IMR-90 (cell line): ENCODE data around the gene PEX11A. TPM values are rescaled to one million over a fixed set of nuclear protein-coding genes. Genes with fewer than 3 reads are reported as not detected.
A peak's percentile ranks its signal among the peaks of the same experiment; 100 is the strongest.

ENCODE experiments used
- ATAC-seq: fragments of 200-7000 bp; cut with Tn5 transposase; 2 replicates; pipeline ENCODE4 v1.9.1; 2020; ENCODE audit warnings: low read depth, mild to moderate bottlenecking, moderate library complexity
- BruUV-seq: library from RNA; stranded (reverse); fragments of 400-500 nt; replicated peaks from 2 replicates; lab custom pipeline; 2021; lab: Mats Ljungman, UMichigan
- CTCF ChIA-PET: fragments of 300-600 bp; formaldehyde crosslinking; extraction: SDS; loops from one replicate; lab custom pipeline; 2021; ENCODE audit warnings: antibody characterized with exemption; lab: Yijun Ruan, JAX
- POLR2A ChIA-PET: fragments of 300-600 bp; sonication (Branson Sonifier 250); formaldehyde crosslinking; loops from one replicate; lab custom pipeline; 2022; ENCODE audit warnings: antibody characterized with exemption; ENCODE audit not compliant: unreplicated experiment; lab: Charles Lee
- DNase-seq: peaks from one replicate; pipeline ENCODE4 v3.0.0; 2013
- H2AFZ ChIP-seq: replicated peaks from 2 replicates; pipeline ENCODE3; 2013; ENCODE audit warnings: low read length, mild to moderate bottlenecking; ENCODE audit not compliant: poor library complexity
- H2AK5ac ChIP-seq: 2 replicates; pipeline ENCODE4 v1.6.1; 2013; ENCODE audit warnings: low read depth, low read length, inconsistent platforms
- H2AK9ac ChIP-seq: replicated peaks from 2 replicates; pipeline ENCODE3; 2013; ENCODE audit warnings: mild to moderate bottlenecking, low read depth, low read length, moderate library complexity; ENCODE audit not compliant: poor library complexity
- H2BK120ac ChIP-seq: 2 replicates; pipeline ENCODE4 v1.6.1; 2013; ENCODE audit warnings: low read depth, low read length, inconsistent platforms
- H2BK15ac ChIP-seq: 3 replicates; pipeline ENCODE4 v1.6.1; 2013; ENCODE audit warnings: low read depth, low read length, inconsistent platforms
- H2BK20ac ChIP-seq: 2 replicates; pipeline ENCODE4 v1.6.1; 2013; ENCODE audit warnings: low read depth, mild to moderate bottlenecking, inconsistent platforms, low read length, moderate library complexity
- H2BK5ac ChIP-seq: 2 replicates; pipeline ENCODE4 v1.6.1; 2013; ENCODE audit warnings: mild to moderate bottlenecking, low read depth, low read length, inconsistent platforms; ENCODE audit not compliant: poor library complexity, severe bottlenecking
- H3K14ac ChIP-seq: replicated peaks from 2 replicates; pipeline ENCODE4 v1.6.1; 2013; ENCODE audit warnings: low read depth, low read length, inconsistent platforms
- H3K18ac ChIP-seq: 2 replicates; pipeline ENCODE4 v1.6.1; 2013; ENCODE audit warnings: low read depth, low read length, control low read depth
- H3K23ac ChIP-seq: 2 replicates; pipeline ENCODE4 v1.6.1; 2013; ENCODE audit warnings: low read depth, low read length, inconsistent platforms
- H3K27ac ChIP-seq: 2 replicates; pipeline ENCODE4 v1.5.1; 2013; ENCODE audit warnings: mild to moderate bottlenecking, control low read depth, low read length; ENCODE audit not compliant: insufficient read depth
- H3K27me3 ChIP-seq: 2 replicates; pipeline ENCODE4 v1.6.1; 2013; ENCODE audit warnings: low read length; ENCODE audit not compliant: control insufficient read depth, insufficient read depth
- H3K36me3 ChIP-seq: 2 replicates; pipeline ENCODE4 v1.6.1; 2013; ENCODE audit warnings: low read length, mixed read lengths; ENCODE audit not compliant: control insufficient read depth, insufficient read depth
- H3K4ac ChIP-seq: 2 replicates; pipeline ENCODE4 v1.6.1; 2013; ENCODE audit warnings: low read depth, low read length, inconsistent platforms
- H3K4me1 ChIP-seq: 2 replicates; pipeline ENCODE4 v1.6.1; 2013; ENCODE audit warnings: low read length, mixed read lengths; ENCODE audit not compliant: control insufficient read depth, insufficient read depth
- H3K4me2 ChIP-seq: 2 replicates; pipeline ENCODE4 v1.6.1; 2013; ENCODE audit warnings: low read depth, mild to moderate bottlenecking, control low read depth, low read length, moderate library complexity
- H3K4me3 ChIP-seq: 2 replicates; pipeline ENCODE4 v1.5.1; 2013; ENCODE audit warnings: low read depth, mild to moderate bottlenecking, control low read depth, low read length, moderate library complexity; ENCODE audit not compliant: insufficient read depth
- H3K56ac ChIP-seq: 2 replicates; pipeline ENCODE4 v1.6.1; 2013; ENCODE audit warnings: low read length, inconsistent platforms; ENCODE audit not compliant: insufficient read depth; ENCODE audit errors: extremely low read depth
- H3K79me1 ChIP-seq, 2 experiments: 2 replicates each; pipeline ENCODE4 v1.6.1; 2013; ENCODE audit warnings: low read length in 2 of 2, inconsistent platforms in 1 of 2, low read depth in 1 of 2
- H3K9ac ChIP-seq: 2 replicates; pipeline ENCODE4 v1.6.1; 2013; ENCODE audit warnings: low read depth, low read length, control low read depth
- H3K9me1 ChIP-seq: 2 replicates; pipeline ENCODE4 v1.6.1; 2013; ENCODE audit warnings: low read length, inconsistent platforms; ENCODE audit not compliant: insufficient read depth
- H3K9me3 ChIP-seq: 2 replicates; pipeline ENCODE4 v1.6.1; 2013; ENCODE audit warnings: low read length; ENCODE audit not compliant: control insufficient read depth, insufficient read depth
- H4K20me1 ChIP-seq: 2 replicates; pipeline ENCODE4 v1.6.1; 2013; ENCODE audit warnings: low read length, inconsistent platforms; ENCODE audit not compliant: insufficient read depth
- H4K5ac ChIP-seq: 2 replicates; pipeline ENCODE4 v1.6.1; 2013; ENCODE audit warnings: mild to moderate bottlenecking, low read depth, low read length, control low read depth
- H4K8ac ChIP-seq, 2 experiments: 2 replicates each; pipeline ENCODE4 v1.6.1; 2013; ENCODE audit warnings: low read depth in 2 of 2, low read length in 2 of 2, control low read depth in 1 of 2, inconsistent platforms in 1 of 2
- H4K91ac ChIP-seq: 2 replicates; pipeline ENCODE4 v1.6.1; 2013; ENCODE audit warnings: low read depth, low read length, inconsistent platforms; ENCODE audit not compliant: insufficient read depth
- ELK1 ChIP-seq: fragments of 150-350 bp; IDR thresholded peaks from 2 replicates; pipeline ENCODE4 v1.6.1; 2016; ENCODE audit warnings: low read depth, mild to moderate bottlenecking, low read length, moderate library complexity, borderline replicate concordance
- MXI1 ChIP-seq: IDR thresholded peaks from 2 replicates; pipeline ENCODE4 v1.6.1; 2012; ENCODE audit warnings: low read depth, mild to moderate bottlenecking, low read length, moderate library complexity, borderline replicate concordance
- NFE2L2 ChIP-seq: fragments of 150-350 bp; IDR thresholded peaks from 2 replicates; pipeline ENCODE4 v1.6.1; 2016; ENCODE audit warnings: low read depth, mild to moderate bottlenecking, low read length
- POLR2A ChIP-seq: IDR thresholded peaks from 2 replicates; pipeline ENCODE4 v1.6.1; 2012; ENCODE audit warnings: mild to moderate bottlenecking, low read depth, low read length
- RAD21 ChIP-seq: IDR thresholded peaks from 2 replicates; pipeline ENCODE4 v1.6.1; 2012; ENCODE audit warnings: low read length, improper control_type of control experiment
- WGBS, 2 experiments: methylation state at CpG; one replicate each; pipeline versions ENCODE4 v1.1.5 to v1.1.7; 2013; ENCODE audit warnings: missing lambda C conversion rate in 2 of 2; ENCODE audit not compliant: insufficient read length in 1 of 2; ENCODE audit errors: extremely low coverage in 2 of 2; 5-methylcytosine and 5-hydroxymethylcytosine counted together
- dilution Hi-C: fragments of 300-500 bp; cut with HindIII; formaldehyde crosslinking; loops from one replicate; pipeline ENCODE4 v1.14.3; 2018; ENCODE audit warnings: low sequenced_read_pairs; ENCODE audit not compliant: unreplicated experiment
- in situ Hi-C: fragments of 300-500 bp; cut with MboI; formaldehyde crosslinking; loops from 3 replicates; pipeline ENCODE4 v1.14.3; 2019; ENCODE audit warnings: low sequenced_read_pairs, inconsistent platforms, mixed read lengths
- intact Hi-C: fragments of 100-400 bp; cut with micrococcal nuclease; formaldehyde crosslinking; loops from 2 replicates; pipeline ENCODE4 v1.10.0; 2022
- polyA plus RNA-seq, 3 experiments: library from polyadenylated mRNA; depleted of rRNA; stranded (reverse); fragments of >200 nt; gene quantifications; 2 replicates each; pipeline ENCODE4 v1.2.3, GENCODE V29; 2012; ENCODE audit warnings: low replicate concordance in 1 of 3
- total RNA-seq: library from RNA; depleted of rRNA; stranded (reverse); fragments of >200 nt; gene quantifications from 2 replicates; pipeline ENCODE4 v1.2.3, GENCODE V29; 2012

Gene PEX11A
- total and polyA plus RNA-seq, 2 of the 4 experiments (the other 2 are of a cell fraction) = 4.2 to 10.2 TPM

GRCh38 chr15:89672221-89673164 lies 18.1 kb downstream of the PEX11A start:
- Histone ChIP-seq H3K27me3 (no peaks in the 10 kb centered on the region), H3K36me3 (no peaks in the 10 kb centered on the region), H3K9me3 (no peaks in the 10 kb centered on the region), H3K79me1 (no peaks in the 10 kb centered on the region), H2BK15ac (no peak overlapping the region), H4K5ac (no peak overlapping the region), H3K18ac (no peak overlapping the region), H3K9me1 (0 out of 2 replicates have a peak, but pooled peaks cover 2% of the 10 kb centered on the region), H2AK5ac (no peak overlapping the region), H3K4me2 (no peak overlapping the region), H3K4ac (no peak overlapping the region), H3K4me3 (no peak overlapping the region), H3K56ac (peak overlapping the region; percentile 0; the same call in 1 of the 2 replicates), H4K8ac (no peak overlapping the region), H2AK9ac (no peak overlapping the region), H2AFZ (peak overlapping the region; percentile 48), H3K14ac (no peak overlapping the region; the same call in 1 of the 2 replicates), H3K23ac (no peak overlapping the region), H3K9ac (no peak overlapping the region), H4K91ac (no peak overlapping the region), H2BK20ac (no peak overlapping the region), H4K20me1 (no peaks in the 10 kb centered on the region), H3K27ac (no peak overlapping the region), H2BK120ac (no peak overlapping the region), H3K4me1 (no peaks in the 10 kb centered on the region), H2BK5ac (no peak overlapping the region)
- ChIA-PET CTCF (no interaction called here), POLR2A (no interaction called here)
- 82% methylated on average over 7 of the region's 12 CpGs; no CpG with 5 or more reads in 1 of the 2 experiments for WGBS, 2 experiments
- ATAC-seq (peak; percentile 49), DNase-seq (peak; percentile 61)
- no peak for TF ChIP-seq ELK1
- no peak for TF ChIP-seq MXI1
- no peak for TF ChIP-seq POLR2A
- TF ChIP-seq NFE2L2 = no peak
- TF ChIP-seq RAD21 = no peak
- in situ Hi-C loops (no loop called here), intact Hi-C loops (no loop called here), dilution Hi-C loops (no loop called here)
- no TSS peak for BruUV-seq
